Pancreas (tissue), 10 donors: ENCODE measurements around the gene CLK1. TPM values are rescaled to one million over a fixed set of nuclear protein-coding genes. Genes with fewer than 3 reads are reported as not detected.
A peak's percentile ranks its signal among the peaks of the same experiment; 100 is the strongest.

ENCODE experiments used
- ATAC-seq, 4 donors: fragments of 200-7000 bp; cut with Tn5 transposase; one replicate each; pipeline versions ENCODE4 v1.8.0 to v1.9.1; 2020; ENCODE audit warnings: mild to moderate bottlenecking in 4 of 4, moderate library complexity in 4 of 4
- DNase-seq, 6 donors: peaks; one replicate each; pipeline ENCODE4 v3.0.0-alpha.2; 2020
- FAIRE-seq: peaks from 2 replicates; lab custom pipeline; 2012; peaks lifted over from hg19 to GRCh38; lab: Jason Lieb, UNC
- H3K27ac ChIP-seq, 4 donors: fragments of 200-600 bp; sonication (generic); 1 replicate in 3 of 4; 2 replicates in 1 of 4; pipeline versions ENCODE4 v1.5.0 to v1.8.0; 2020
- H3K27me3 ChIP-seq, 4 donors: fragments of 200-600 bp; one replicate each; pipeline ENCODE4 v1.8.0; 2021
- H3K36me3 ChIP-seq, 3 donors: fragments of 200-600 bp; sonication (generic) in 1 of 3; one replicate each; pipeline versions ENCODE4 v1.5.0 to v1.8.0; 2020 to 2021
- H3K4me1 ChIP-seq, 3 donors: fragments of 200-600 bp; one replicate each; pipeline ENCODE4 v1.8.0; 2021
- H3K4me3 ChIP-seq, 4 donors: fragments of 200-600 bp; sonication (generic) in 2 of 4; one replicate each; pipeline versions ENCODE4 v1.5.0 to v1.8.0; 2020 to 2021
- H3K9me3 ChIP-seq, 4 donors: fragments of 200-600 bp; one replicate each; pipeline ENCODE4 v1.8.0; 2021
- CTCF ChIP-seq, 4 donors: fragments of 200-600 bp; sonication (generic) in 3 of 4; IDR thresholded peaks; one replicate each; pipeline versions ENCODE4 v1.5.0 to v1.8.0; 2021; ENCODE audit warnings: antibody characterized with exemption in 4 of 4
- WGBS, 2 donors: extraction: QIAGEN DNeasy Blood & Tissue Kit; methylation state at CpG; one replicate each; pipeline ENCODE4 v1.1.7; 2013; 5-methylcytosine and 5-hydroxymethylcytosine counted together
- intact Hi-C, 3 donors: fragments of 100-400 bp; cut with DNase I; formaldehyde crosslinking; loops; one replicate each; pipeline versions ENCODE4 v1.11.1 to v1.14.2; 2022
- polyA plus RNA-seq, 2 donors: library from polyadenylated mRNA; stranded (reverse); fragments of 200-250 nt; gene quantifications; one replicate each; pipeline ENCODE4 v1.2.3, GENCODE V29; 2013
- total RNA-seq, 6 donors: library from RNA; stranded (reverse); fragmentation: NEBNext Ultra II Directional in 4 of 6; extraction: Animal tissue kit (Norgen Biotek cat#: 25700) in 4 of 6; gene quantifications; one replicate each; pipeline versions ENCODE4 v1.2.1 to v1.2.4, GENCODE V29; 2021 to 2023
- donor health status: healthy with polysubstance abuse.
- donor health status: DM: no; HTN: no; CAD: no; lungs with moderate emphysema.
- donor health status: DM: no; HTN: no; CAD: no.
- donor health status: control.
- donor health status: control.
- donor health status: Bipolar disorder and iron deficiency.
- donor health status: DM: yes; HTN: yes; CAD: no.
- donor health status: DM: no; HTN: no; CAD: no.
- donor health status: DM: no; HTN: no; CAD: no.
- donor health status: DM: yes; HTN: yes; CAD: no.

CLK1 gene
- total RNA-seq (10 to 100 TPM; 45.0 to 78.2 (median 59.5) TPM), polyA plus RNA-seq (100 to 1,000 TPM; 502 to 573 TPM)

- peak within 1 kb of the TSS; percentile 99 to 100 (median 100) for H3K27ac ChIP-seq
- peaks cover 0 to 31% (median 19%) of the 10 kb centered on the region in 3 donors for H3K4me1 ChIP-seq
- DNase-seq (peak; percentile 95 to 99 (median 95)), ATAC-seq (peak; percentile 83 to 90 (median 88)), FAIRE-seq (no peak)
- no peaks in the 10 kb centered on the region for H3K9me3 ChIP-seq
- H3K36me3 ChIP-seq: peaks cover 0 to 9% (median 4%) of the 10 kb centered on the region in 3 donors
- H3K4me3 ChIP-seq: peak within 1 kb of the TSS; percentile 68 to 88 (median 80)
- TF ChIP-seq CTCF (IDR thresholded peaks at IDR 0.05): no peak
- H3K27me3 ChIP-seq: no peaks in the 10 kb centered on the region
- intact Hi-C loops: no loop called here
- 0 to 1% methylated on average over 87 to 89 of the region's 89 CpGs for WGBS, 2 donors
Observed at GRCh38 chr2:200864176-200865034, at the start of gene CLK1. TSS of gene CLK1 (minus strand) at chr2:200864658. CDS start at chr2:200861862, 2,796 bp downstream.

- DNase-seq (no peak), FAIRE-seq (no peak), ATAC-seq (no peak)
- intact Hi-C loops: loop anchor here in 1 of 3 donors (10.0 kb wide), 1 partner anchor 151 kb away; no protein-coding TSS in a partner anchor
- no peaks in the 10 kb centered on the region for H3K9me3 ChIP-seq
- no peak overlapping the region for H3K27ac ChIP-seq
- no peaks in the 10 kb centered on the region for H3K4me1 ChIP-seq
- no peaks in the 10 kb centered on the region for H3K27me3 ChIP-seq
- H3K4me3 ChIP-seq: no peak overlapping the region
- TF ChIP-seq CTCF (IDR thresholded peaks at IDR 0.05): no peak
- peaks cover 4 to 46% (median 16%) of the 10 kb centered on the region in 3 donors for H3K36me3 ChIP-seq
Observed at GRCh38 chr2:200913654-200914053, 49.2 kb upstream of the CLK1 start.

GRCh38 chr2:200909958-200910357 is 45.5 kb upstream of the CLK1 start:
- H3K36me3 ChIP-seq: peaks cover 4 to 35% (median 15%) of the 10 kb centered on the region in 3 donors
- 93 to 95% methylated on average over 4 of the region's 4 CpGs for WGBS, 2 donors

GRCh38 chr2:200905618-200906296 is 41.3 kb upstream of the CLK1 start:
- peak; percentile 28 to 44 (median 42) for TF ChIP-seq CTCF (IDR thresholded peaks at IDR 0.05)
- Histone ChIP-seq H3K36me3 (peaks cover 0 to 27% (median 0%) of the 10 kb centered on the region in 3 donors), H3K9me3 (no peaks in the 10 kb centered on the region), H3K4me3 (no peak overlapping the region), H3K4me1 (no peaks in the 10 kb centered on the region), H3K27ac (no peak overlapping the region), H3K27me3 (no peaks in the 10 kb centered on the region)
- DNase-seq: peak; percentile 45 to 75 (median 65)
- intact Hi-C loops: loop anchor here in 1 of 3 donors (10.0 kb wide), 1 partner anchor 269 kb away; no protein-coding TSS in a partner anchor
- 50 to 56% methylated on average over 2 of the region's 2 CpGs for WGBS, 2 donors
- ATAC-seq: peak; percentile 73 to 94 (median 90)
- FAIRE-seq: no peak

More at GRCh38 chr2:200909958-200910357, 45.5 kb upstream of the CLK1 start:
- no peak for FAIRE-seq
- DNase-seq: no peak
- no peak for TF ChIP-seq CTCF (IDR thresholded peaks at IDR 0.05)
- H3K27me3 ChIP-seq: no peaks in the 10 kb centered on the region
- no peak for ATAC-seq
- no peaks in the 10 kb centered on the region for H3K9me3 ChIP-seq
- H3K27ac ChIP-seq: no peak overlapping the region
- intact Hi-C loops: loop anchor here in 2 of 3 donors (10.0 kb wide), 2 partner anchors 155 to 265 kb away; no protein-coding TSS in a partner anchor
- no peaks in the 10 kb centered on the region for H3K4me1 ChIP-seq
- H3K4me3 ChIP-seq: no peak overlapping the region
